Natural killer cell (primary cell): Measurements from ENCODE around the gene CEL. TPM values are rescaled to one million over a fixed set of nuclear protein-coding genes. Genes with fewer than 3 reads are reported as not detected.
A peak's percentile ranks its signal among the peaks of the same experiment; 100 is the strongest.

Source experiments
- ATAC-seq, 3 donors: fragments of 150-1000 bp in 2 of 3; fragments of 200-7000 bp in 1 of 3; cut with Tn5 transposase; 1 replicate in 1 of 3; 2 replicates in 2 of 3; pipeline ENCODE4 v1.10.0; 2021; ENCODE audit warnings: mild to moderate bottlenecking in 2 of 3, moderate library complexity in 2 of 3
- DNase-seq, 2 donors: peaks; one replicate each; pipeline versions ENCODE4 v3.0.0 to v3.0.0-alpha.2; 2013 to 2021; ENCODE audit warnings: mixed read lengths in 1 of 2
- H3K27ac ChIP-seq: one replicate; pipeline ENCODE4 v1.5.1; 2013; ENCODE audit warnings: mild to moderate bottlenecking, low read length
- H3K27me3 ChIP-seq: one replicate; pipeline ENCODE4 v1.6.1; 2013; ENCODE audit warnings: low read length; ENCODE audit not compliant: control insufficient read depth, insufficient read depth
- H3K36me3 ChIP-seq: one replicate; pipeline ENCODE4 v1.6.1; 2013; ENCODE audit warnings: low read length; ENCODE audit not compliant: control insufficient read depth, insufficient read depth
- H3K4me1 ChIP-seq: one replicate; pipeline ENCODE4 v1.6.1; 2013; ENCODE audit warnings: low read length; ENCODE audit not compliant: control insufficient read depth, insufficient read depth
- H3K4me3 ChIP-seq: one replicate; pipeline ENCODE4 v1.5.1; 2013; ENCODE audit warnings: low read length
- H3K9me3 ChIP-seq: one replicate; pipeline ENCODE4 v1.6.1; 2013; ENCODE audit warnings: low read length; ENCODE audit not compliant: control insufficient read depth, insufficient read depth
- H3K27ac Mint-ChIP-seq, 2 donors: one replicate each; pipeline ENCODE4 v1.8.0; 2022; ENCODE audit warnings: mild to moderate bottlenecking in 2 of 2, mixed read lengths in 2 of 2, moderate library complexity in 1 of 2
- H3K27me3 Mint-ChIP-seq, 2 donors: one replicate each; pipeline ENCODE4 v1.8.0; 2022; ENCODE audit warnings: low read depth in 2 of 2, mixed read lengths in 2 of 2
- H3K36me3 Mint-ChIP-seq: one replicate; pipeline ENCODE4 v1.8.0; 2022; ENCODE audit warnings: mixed read lengths
- H3K4me1 Mint-ChIP-seq, 2 donors: one replicate each; pipeline ENCODE4 v1.8.0; 2022; ENCODE audit warnings: mixed read lengths in 2 of 2
- H3K4me3 Mint-ChIP-seq: one replicate; pipeline ENCODE4 v1.8.0; 2022; ENCODE audit warnings: mild to moderate bottlenecking, moderate library complexity, mixed read lengths
- H3K9me3 Mint-ChIP-seq, 2 donors: one replicate each; pipeline ENCODE4 v1.8.0; 2022; ENCODE audit warnings: mixed read lengths in 2 of 2
- CTCF ChIP-seq: fragments of 200-600 bp; IDR thresholded peaks from one replicate; pipeline ENCODE4 v1.8.0; 2022; ENCODE audit warnings: antibody characterized with exemption
- WGBS: methylation state at CpG from one replicate; pipeline ENCODE4 v1.1.7; 2013; ENCODE audit warnings: missing lambda C conversion rate; ENCODE audit not compliant: insufficient coverage; 5-methylcytosine and 5-hydroxymethylcytosine counted together
- intact Hi-C: fragments of 100-400 bp; cut with micrococcal nuclease; formaldehyde crosslinking; loops from one replicate; pipeline ENCODE4 v1.14.2; 2022
- total RNA-seq, 4 donors: library from RNA; stranded (reverse); fragments of 120-200 nt in 1 of 4; gene quantifications; one replicate each; pipeline versions ENCODE4 v1.2.3 to v1.2.4, GENCODE V29; 2013 to 2022

CEL gene
- total RNA-seq, 3 donors from 2014 or later (not counting 1 experiment from before 2014, with no cell fraction given): 0.18 to 0.68 (median 0.42) TPM

GRCh38 chr9:133112663-133113026, 50.9 kb downstream of the CEL start:
- Histone ChIP-seq H3K4me3 (no peak overlapping the region), H3K36me3 (peaks cover 39% of the 10 kb centered on the region), H3K27ac (peak overlapping the region; percentile 81), H3K9me3 (no peaks in the 10 kb centered on the region), H3K27me3 (no peaks in the 10 kb centered on the region), H3K4me1 (peaks cover 58% of the 10 kb centered on the region)
- Mint-ChIP-seq H3K27me3 (no peaks in the 10 kb centered on the region), H3K9me3 (no peaks in the 10 kb centered on the region), H3K4me3 (peak overlapping the region; percentile 80), H3K36me3 (no peaks in the 10 kb centered on the region), H3K27ac (peak overlapping the region; percentile 94 to 97), H3K4me1 (peaks cover 43 to 52% of the 10 kb centered on the region in 2 donors)
- TF ChIP-seq CTCF: no peak
- intact Hi-C loops: loop anchor here (1.0 to 2.0 kb wide), 2 partner anchors 21 to 32 kb away; no protein-coding TSS in a partner anchor
- DNase-seq (peak; percentile 78 to 81), ATAC-seq (peak; percentile 69 to 89 (median 83))
- under 1% methylated on average over 7 of the region's 7 CpGs for WGBS

GRCh38 chr9:133113163-133113948, 51.6 kb downstream of the CEL start:
- H3K36me3 ChIP-seq: peaks cover 32% of the 10 kb centered on the region
- H3K4me1 ChIP-seq: peaks cover 65% of the 10 kb centered on the region
- Mint-ChIP-seq H3K9me3 (no peaks in the 10 kb centered on the region), H3K27ac (peak overlapping the region; percentile 94 to 97), H3K36me3 (no peaks in the 10 kb centered on the region), H3K27me3 (no peaks in the 10 kb centered on the region), H3K4me3 (peak overlapping the region; percentile 80), H3K4me1 (peaks cover 50 to 59% of the 10 kb centered on the region in 2 donors)
- no peak for TF ChIP-seq CTCF
- DNase-seq (peak; percentile 51 to 57), ATAC-seq (peak; percentile 24 to 39 (median 28))
- H3K27me3 ChIP-seq: no peaks in the 10 kb centered on the region
- intact Hi-C loops: loop anchor here (2.0 kb wide), 1 partner anchor 31 kb away; no protein-coding TSS in a partner anchor
- no peaks in the 10 kb centered on the region for H3K9me3 ChIP-seq
- H3K4me3 ChIP-seq: no peak overlapping the region
- 37% methylated on average over 19 of the region's 19 CpGs for WGBS
- peak overlapping the region; percentile 81 for H3K27ac ChIP-seq

GRCh38 chr9:133113949-133114885, 52.4 kb downstream of the CEL start:
- H3K4me3 ChIP-seq: no peak overlapping the region
- no peaks in the 10 kb centered on the region for H3K36me3 Mint-ChIP-seq

More at GRCh38 chr9:133113949-133114885, 52.4 kb downstream of the CEL start:
- H3K9me3 Mint-ChIP-seq: no peaks in the 10 kb centered on the region
- peaks cover 57 to 66% of the 10 kb centered on the region in 2 donors for H3K4me1 Mint-ChIP-seq
- Histone ChIP-seq H3K27me3 (no peaks in the 10 kb centered on the region), H3K4me1 (peaks cover 74% of the 10 kb centered on the region), H3K36me3 (peaks cover 24% of the 10 kb centered on the region), H3K9me3 (no peaks in the 10 kb centered on the region), H3K27ac (peak overlapping the region; percentile 81)
- intact Hi-C loops: loop anchor here (2.0 kb wide), 1 partner anchor 31 kb away; no protein-coding TSS in a partner anchor
- ATAC-seq (peak; percentile 3 to 11 (median 4)), DNase-seq (peak in 1 of 2 donors; percentile 37)
- TF ChIP-seq CTCF: no peak
- no peaks in the 10 kb centered on the region for H3K27me3 Mint-ChIP-seq
- H3K27ac Mint-ChIP-seq: peak overlapping the region; percentile 94 to 97
- H3K4me3 Mint-ChIP-seq: peak overlapping the region; percentile 80
- 51% methylated on average over 20 of the region's 20 CpGs for WGBS
